Activated CD4-positive, alpha-beta T cell treated with anti-CD3 and anti-CD28 coated beads for 24 hours (primary cell): Measurements from ENCODE around the gene QRFP.

Experiments
- DNase-seq, 2 donors: peaks; one replicate each; pipeline ENCODE4 v3.0.0-alpha.2; 2020; ENCODE audit warnings: low read depth in 2 of 2

QRFP gene

GRCh38 chr9:130933114-130934046, 36.8 kb upstream of the QRFP start:
- DNase-seq: no peak

- no peak for DNase-seq
These were observed 35.9 kb upstream of the QRFP start for GRCh38 chr9:130932255-130933079.

- DNase-seq: no peak
These were observed 35.1 kb upstream of the QRFP start for GRCh38 chr9:130931508-130932254.

- DNase-seq: no peak
These were observed 34.3 kb upstream of the QRFP start for GRCh38 chr9:130930804-130931349.

GRCh38 chr9:130930132-130930803, 33.7 kb upstream of the QRFP start:
- no peak for DNase-seq

- DNase-seq: no peak
These were observed 33.0 kb upstream of the QRFP start for GRCh38 chr9:130929571-130930038.

- DNase-seq: no peak
These were observed 31.6 kb upstream of the QRFP start for GRCh38 chr9:130927995-130928900.

GRCh38 chr9:130927338-130927737, 30.7 kb upstream of the QRFP start:
- DNase-seq: no peak

- no peak for DNase-seq
These were observed 28.6 kb upstream of the QRFP start for GRCh38 chr9:130925050-130925678.

- no peak for DNase-seq
These were observed 27.8 kb upstream of the QRFP start for GRCh38 chr9:130924448-130924788.

- DNase-seq: no peak
These were observed 27.2 kb upstream of the QRFP start for GRCh38 chr9:130923611-130924447.

GRCh38 chr9:130922893-130923610, 26.4 kb upstream of the QRFP start:
- no peak for DNase-seq

- DNase-seq: no peak
These were observed 25.6 kb upstream of the QRFP start for GRCh38 chr9:130921989-130922892.

- DNase-seq: no peak
These were observed 24.8 kb upstream of the QRFP start for GRCh38 chr9:130921300-130921988.

GRCh38 chr9:130920762-130921299, 24.2 kb upstream of the QRFP start:
- no peak for DNase-seq

- no peak for DNase-seq
These were observed 23.6 kb upstream of the QRFP start for GRCh38 chr9:130920233-130920632.
